Tibial nerve (tissue), 3 donors: ENCODE measurements around the gene MAGI1.

Experiments used
- POLR2A ChIP-seq, 2 donors: fragments of 450-650 bp; IDR thresholded peaks; one replicate each; pipeline ENCODE4 v1.6.1; 2017; ENCODE audit warnings: antibody characterized with exemption in 2 of 2, mild to moderate bottlenecking in 2 of 2, moderate library complexity in 2 of 2
- TF ChIP-seq, protein P1 (sequence below), 5 experiments: fragments of 200-600 bp in 3 of 5; fragments of 450-650 bp in 2 of 5; sonication (generic) in 3 of 5; IDR thresholded peaks; one replicate each; pipeline ENCODE4 v1.5.1; 2016 to 2019; ENCODE audit warnings: antibody characterized with exemption in 5 of 5, mild to moderate bottlenecking in 3 of 5, moderate library complexity in 2 of 5

DNA sequence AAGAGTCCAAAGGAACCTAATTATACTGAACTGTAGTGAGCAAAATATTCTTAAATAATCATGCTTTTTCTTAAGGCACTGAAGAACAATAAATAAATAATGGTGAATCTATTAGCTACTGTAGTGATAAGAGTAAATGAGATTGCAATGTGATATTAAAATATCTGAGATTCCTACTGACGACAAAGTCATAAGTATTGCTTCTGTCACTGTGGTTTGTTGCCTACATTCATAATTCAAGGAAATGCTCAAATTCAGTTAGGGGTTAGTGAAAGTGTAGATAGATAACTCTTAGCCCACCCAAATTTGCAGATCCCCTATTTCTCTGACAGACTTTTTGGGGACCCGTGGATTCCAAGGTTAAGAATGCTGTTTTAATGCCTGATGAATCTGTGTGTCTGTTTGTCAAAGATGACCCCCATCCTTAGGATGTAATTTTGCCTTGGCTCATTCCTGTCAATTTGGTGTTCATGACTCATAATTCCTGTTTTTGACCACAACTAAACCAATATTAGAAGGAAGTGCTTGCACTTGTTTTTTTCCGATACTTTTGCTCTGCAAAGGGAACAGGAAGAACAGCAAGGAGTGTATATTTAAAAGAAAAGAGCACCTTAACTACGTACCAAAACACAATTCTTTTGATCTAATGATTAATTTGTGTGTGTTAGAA is 86.7 kb downstream of the MAGI1 start:
- TF ChIP-seq POLR2A (IDR thresholded peaks at IDR 0.05), result no peak
- TF ChIP-seq, protein P1, sequence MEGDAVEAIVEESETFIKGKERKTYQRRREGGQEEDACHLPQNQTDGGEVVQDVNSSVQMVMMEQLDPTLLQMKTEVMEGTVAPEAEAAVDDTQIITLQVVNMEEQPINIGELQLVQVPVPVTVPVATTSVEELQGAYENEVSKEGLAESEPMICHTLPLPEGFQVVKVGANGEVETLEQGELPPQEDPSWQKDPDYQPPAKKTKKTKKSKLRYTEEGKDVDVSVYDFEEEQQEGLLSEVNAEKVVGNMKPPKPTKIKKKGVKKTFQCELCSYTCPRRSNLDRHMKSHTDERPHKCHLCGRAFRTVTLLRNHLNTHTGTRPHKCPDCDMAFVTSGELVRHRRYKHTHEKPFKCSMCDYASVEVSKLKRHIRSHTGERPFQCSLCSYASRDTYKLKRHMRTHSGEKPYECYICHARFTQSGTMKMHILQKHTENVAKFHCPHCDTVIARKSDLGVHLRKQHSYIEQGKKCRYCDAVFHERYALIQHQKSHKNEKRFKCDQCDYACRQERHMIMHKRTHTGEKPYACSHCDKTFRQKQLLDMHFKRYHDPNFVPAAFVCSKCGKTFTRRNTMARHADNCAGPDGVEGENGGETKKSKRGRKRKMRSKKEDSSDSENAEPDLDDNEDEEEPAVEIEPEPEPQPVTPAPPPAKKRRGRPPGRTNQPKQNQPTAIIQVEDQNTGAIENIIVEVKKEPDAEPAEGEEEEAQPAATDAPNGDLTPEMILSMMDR (IDR thresholded peaks at IDR 0.05), result no peak
